ENCODE data around the gene AICDA.

AICDA gene

GRCh38 chr12:8606890-8607289, 5.8 kb downstream of the AICDA start:
- H3K79me2 ChIP-seq (ENCODE audit: control insufficient read depth, low read length): no peaks in the 10 kb centered on the region
- no peaks in the 10 kb centered on the region for H4K20me1 ChIP-seq (ENCODE audit: control insufficient read depth, insufficient read depth, low read depth, low read length)
- H3K27ac ChIP-seq (ENCODE audit: low read depth, low read length): no peak overlapping the region
- H3K9me2 ChIP-seq (replicated peaks; ENCODE audit: control insufficient read depth, low read length): no peaks in the 10 kb centered on the region
- peaks cover 42% of the 10 kb centered on the region for H3K4me1 ChIP-seq (ENCODE audit: control insufficient read depth, low read length)
- H3F3A ChIP-seq (ENCODE audit: control insufficient read depth, insufficient read depth): no peaks in the 10 kb centered on the region
- TF ChIP-seq EZH2phosphoT487 (IDR thresholded peaks at IDR 0.05; ENCODE audit: borderline replicate concordance, low read length) (no peak), CTCF (IDR thresholded peaks at IDR 0.05; ENCODE audit: low read depth, low read length, poor library complexity, severe bottlenecking) (no peak)
- no peak overlapping the region for H3K4me3 ChIP-seq (ENCODE audit: low read length)
- no peak overlapping the region for H3K4me2 ChIP-seq (ENCODE audit: low read length)
- H3K9me3 ChIP-seq (ENCODE audit: control insufficient read depth, insufficient read depth, low read length): no peaks in the 10 kb centered on the region
- no peaks in the 10 kb centered on the region for H3K27me3 ChIP-seq (ENCODE audit: control insufficient read depth, low read length)
- no peaks in the 10 kb centered on the region for H3K36me3 ChIP-seq (ENCODE audit: control insufficient read depth, low read length)

GRCh38 chr12:8605057-8605456, 7.6 kb downstream of the AICDA start:
- TF ChIP-seq CTCF (IDR thresholded peaks at IDR 0.05; ENCODE audit: low read depth, low read length, poor library complexity, severe bottlenecking) (no peak), EZH2phosphoT487 (IDR thresholded peaks at IDR 0.05; ENCODE audit: borderline replicate concordance, low read length) (no peak)
- Histone ChIP-seq H3K4me1 (ENCODE audit: control insufficient read depth, low read length) (peaks cover 27% of the 10 kb centered on the region), H3K27ac (ENCODE audit: low read depth, low read length) (no peak overlapping the region), H3K4me2 (ENCODE audit: low read length) (no peak overlapping the region), H3K4me3 (ENCODE audit: low read length) (no peak overlapping the region), H3K27me3 (ENCODE audit: control insufficient read depth, low read length) (no peaks in the 10 kb centered on the region), H3K9me3 (ENCODE audit: control insufficient read depth, insufficient read depth, low read length) (no peaks in the 10 kb centered on the region), H3K36me3 (ENCODE audit: control insufficient read depth, low read length) (no peaks in the 10 kb centered on the region), H4K20me1 (ENCODE audit: control insufficient read depth, insufficient read depth, low read depth, low read length) (no peaks in the 10 kb centered on the region), H3F3A (ENCODE audit: control insufficient read depth, insufficient read depth) (no peaks in the 10 kb centered on the region), H3K79me2 (ENCODE audit: control insufficient read depth, low read length) (no peaks in the 10 kb centered on the region), H3K9me2 (replicated peaks; ENCODE audit: control insufficient read depth, low read length) (no peaks in the 10 kb centered on the region)

GRCh38 chr12:8603856-8604255, 8.8 kb downstream of the AICDA start:
- no peaks in the 10 kb centered on the region for H3K36me3 ChIP-seq (ENCODE audit: control insufficient read depth, low read length)
- TF ChIP-seq CTCF (IDR thresholded peaks at IDR 0.05; ENCODE audit: low read depth, low read length, poor library complexity, severe bottlenecking) (peak; percentile 24), EZH2phosphoT487 (IDR thresholded peaks at IDR 0.05; ENCODE audit: borderline replicate concordance, low read length) (no peak)
- H3K4me2 ChIP-seq (ENCODE audit: low read length): no peak overlapping the region; the same call in 1 of the 2 replicates
- no peak overlapping the region for H3K27ac ChIP-seq (ENCODE audit: low read depth, low read length)
- no peaks in the 10 kb centered on the region for H3K79me2 ChIP-seq (ENCODE audit: control insufficient read depth, low read length)
- no peak overlapping the region for H3K4me3 ChIP-seq (ENCODE audit: low read length)
- H3F3A ChIP-seq (ENCODE audit: control insufficient read depth, insufficient read depth): no peaks in the 10 kb centered on the region
- H4K20me1 ChIP-seq (ENCODE audit: control insufficient read depth, insufficient read depth, low read depth, low read length): no peaks in the 10 kb centered on the region
- no peaks in the 10 kb centered on the region for H3K9me2 ChIP-seq (replicated peaks; ENCODE audit: control insufficient read depth, low read length)
- H3K27me3 ChIP-seq (ENCODE audit: control insufficient read depth, low read length): no peaks in the 10 kb centered on the region
- H3K9me3 ChIP-seq (ENCODE audit: control insufficient read depth, insufficient read depth, low read length): no peaks in the 10 kb centered on the region
- peaks cover 15% of the 10 kb centered on the region for H3K4me1 ChIP-seq (ENCODE audit: control insufficient read depth, low read length)

Data from DOHH2 (cell line).